KMS-11 (cell line): ENCODE measurements around the gene INVS.

Source experiments
- H2AFZ ChIP-seq: fragments of 200-600 bp; sonication (generic); 2 replicates; pipeline ENCODE4 v1.6.1; 2016; ENCODE audit warnings: antibody characterized with exemption, mixed run types, low read depth
- H3K27ac ChIP-seq: fragments of 200-600 bp; sonication (generic); 2 replicates; pipeline ENCODE4 v1.6.1; 2016; ENCODE audit warnings: mild to moderate bottlenecking, mixed run types
- H3K27me3 ChIP-seq: fragments of 200-600 bp; sonication (generic); 2 replicates; pipeline ENCODE4 v1.6.1; 2017; ENCODE audit warnings: mild to moderate bottlenecking, low read depth, mixed run types, moderate library complexity; ENCODE audit not compliant: insufficient read depth
- H3K36me3 ChIP-seq: fragments of 200-600 bp; sonication (generic); 2 replicates; pipeline ENCODE4 v1.6.1; 2017; ENCODE audit warnings: mild to moderate bottlenecking, mixed run types; ENCODE audit not compliant: insufficient read depth
- H3K4me1 ChIP-seq: fragments of 200-600 bp; sonication (generic); 2 replicates; pipeline ENCODE4 v1.6.1; 2016; ENCODE audit warnings: mild to moderate bottlenecking, low read depth, mixed run types; ENCODE audit not compliant: poor library complexity, severe bottlenecking
- H3K4me2 ChIP-seq: fragments of 200-600 bp; sonication (generic); 2 replicates; pipeline ENCODE4 v1.7.0; 2016; ENCODE audit warnings: mild to moderate bottlenecking, mixed run types
- H3K4me3 ChIP-seq: fragments of 200-600 bp; sonication (generic); IDR thresholded peaks from 2 replicates; pipeline ENCODE4 v1.6.1; 2017; ENCODE audit warnings: low read depth, low read length, mixed read lengths; ENCODE audit not compliant: insufficient read depth
- H3K79me2 ChIP-seq: fragments of 200-600 bp; sonication (generic); 2 replicates; pipeline ENCODE4 v1.6.1; 2016; ENCODE audit warnings: low read depth, mixed run types; ENCODE audit not compliant: insufficient read depth
- H3K9ac ChIP-seq: fragments of 200-600 bp; sonication (generic); 2 replicates; pipeline ENCODE4 v1.6.1; 2016; ENCODE audit warnings: mild to moderate bottlenecking, mixed run types
- H4K20me1 ChIP-seq: fragments of 200-600 bp; sonication (generic); 2 replicates; pipeline ENCODE4 v1.6.1; 2016; ENCODE audit warnings: mild to moderate bottlenecking, mixed run types; ENCODE audit not compliant: insufficient read depth
- TF ChIP-seq, protein P1 (sequence below): fragments of 200-600 bp; sonication (generic); conservative IDR thresholded peaks from 2 replicates; pipeline ENCODE4 v1.6.1; 2017; ENCODE audit warnings: low read depth, mild to moderate bottlenecking, antibody characterized with exemption, low read length, moderate library complexity, mixed read lengths

INVS gene

DNA sequence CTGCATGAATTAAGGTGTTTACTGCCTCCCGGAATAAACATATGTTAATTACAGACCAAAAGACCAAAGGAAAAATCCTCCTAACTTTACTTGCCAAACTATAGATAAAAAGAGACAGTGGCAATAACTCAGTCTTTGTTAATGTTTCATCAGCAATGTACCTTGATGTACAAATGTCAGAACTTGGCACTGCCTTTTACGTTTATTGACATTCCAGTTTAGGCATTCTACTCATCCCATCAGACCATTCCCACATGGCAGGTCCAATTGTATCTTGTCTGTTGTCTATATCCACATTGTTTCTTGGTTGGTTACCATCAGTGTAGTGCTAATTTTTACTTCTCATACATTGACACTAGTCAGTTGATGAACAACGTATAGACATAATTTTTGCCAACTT, 168.2 kb downstream of the INVS start:
- H3K36me3 ChIP-seq: no peaks in the 10 kb centered on the region
- no peak overlapping the region for H3K4me3 ChIP-seq
- H3K9ac ChIP-seq: no peak overlapping the region
- no peaks in the 10 kb centered on the region for H4K20me1 ChIP-seq
- no peaks in the 10 kb centered on the region for H3K27me3 ChIP-seq
- H3K4me1 ChIP-seq: no peaks in the 10 kb centered on the region
- no peak overlapping the region for H3K4me2 ChIP-seq
- no peak overlapping the region for H2AFZ ChIP-seq
- H3K27ac ChIP-seq: no peak overlapping the region
- TF ChIP-seq, protein P1, sequence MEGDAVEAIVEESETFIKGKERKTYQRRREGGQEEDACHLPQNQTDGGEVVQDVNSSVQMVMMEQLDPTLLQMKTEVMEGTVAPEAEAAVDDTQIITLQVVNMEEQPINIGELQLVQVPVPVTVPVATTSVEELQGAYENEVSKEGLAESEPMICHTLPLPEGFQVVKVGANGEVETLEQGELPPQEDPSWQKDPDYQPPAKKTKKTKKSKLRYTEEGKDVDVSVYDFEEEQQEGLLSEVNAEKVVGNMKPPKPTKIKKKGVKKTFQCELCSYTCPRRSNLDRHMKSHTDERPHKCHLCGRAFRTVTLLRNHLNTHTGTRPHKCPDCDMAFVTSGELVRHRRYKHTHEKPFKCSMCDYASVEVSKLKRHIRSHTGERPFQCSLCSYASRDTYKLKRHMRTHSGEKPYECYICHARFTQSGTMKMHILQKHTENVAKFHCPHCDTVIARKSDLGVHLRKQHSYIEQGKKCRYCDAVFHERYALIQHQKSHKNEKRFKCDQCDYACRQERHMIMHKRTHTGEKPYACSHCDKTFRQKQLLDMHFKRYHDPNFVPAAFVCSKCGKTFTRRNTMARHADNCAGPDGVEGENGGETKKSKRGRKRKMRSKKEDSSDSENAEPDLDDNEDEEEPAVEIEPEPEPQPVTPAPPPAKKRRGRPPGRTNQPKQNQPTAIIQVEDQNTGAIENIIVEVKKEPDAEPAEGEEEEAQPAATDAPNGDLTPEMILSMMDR: no peak
- H3K79me2 ChIP-seq: no peaks in the 10 kb centered on the region

DNA sequence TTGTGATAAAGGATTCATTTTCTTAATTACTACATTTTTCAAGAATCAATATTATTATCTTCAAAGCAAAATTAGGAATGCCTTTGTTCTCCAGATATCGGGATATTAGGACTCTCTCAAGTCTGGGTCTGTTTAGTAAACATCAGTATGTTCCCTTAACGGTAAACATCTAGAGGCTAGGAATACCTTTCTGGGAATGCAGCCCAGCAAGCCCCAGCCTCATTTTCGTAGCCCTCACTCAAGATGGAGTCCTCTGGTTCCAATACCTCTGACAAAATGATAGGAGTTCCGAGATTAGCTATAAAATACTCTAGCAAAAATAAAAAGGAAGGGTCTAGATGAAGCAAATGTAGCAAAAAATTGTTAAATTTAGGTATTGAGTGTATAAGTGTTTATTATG, 169.2 kb downstream of the INVS start:
- Histone ChIP-seq H4K20me1 (no peaks in the 10 kb centered on the region), H3K9ac (no peak overlapping the region), H3K36me3 (no peaks in the 10 kb centered on the region), H3K79me2 (no peaks in the 10 kb centered on the region), H3K27ac (no peak overlapping the region), H2AFZ (no peak overlapping the region), H3K27me3 (no peaks in the 10 kb centered on the region), H3K4me1 (no peaks in the 10 kb centered on the region), H3K4me2 (no peak overlapping the region), H3K4me3 (no peak overlapping the region)
- TF ChIP-seq, protein P1: no peak

DNA sequence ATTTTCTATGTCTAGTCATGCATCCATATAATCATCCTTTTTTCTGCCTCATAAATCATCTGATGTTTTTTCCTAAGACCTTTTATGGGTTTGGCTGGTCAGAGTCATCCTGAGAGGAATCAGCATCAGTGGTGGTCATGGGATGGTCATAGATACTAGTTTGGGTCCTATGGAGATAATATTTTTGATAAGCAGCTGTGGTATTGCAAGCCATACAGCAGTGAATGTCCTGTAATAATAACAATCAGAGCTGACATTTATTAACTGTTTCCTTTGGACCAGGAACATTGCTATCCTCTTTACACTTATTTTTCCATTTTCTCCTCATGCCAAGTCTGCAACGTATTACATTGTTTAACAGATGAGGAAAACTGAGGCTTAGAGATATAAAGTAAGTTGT, 170.6 kb downstream of the INVS start:
- Histone ChIP-seq H2AFZ (no peak overlapping the region), H3K4me2 (no peak overlapping the region), H3K27ac (no peak overlapping the region), H3K36me3 (no peaks in the 10 kb centered on the region), H3K4me3 (no peak overlapping the region), H3K9ac (no peak overlapping the region), H4K20me1 (no peaks in the 10 kb centered on the region), H3K79me2 (no peaks in the 10 kb centered on the region), H3K4me1 (no peaks in the 10 kb centered on the region), H3K27me3 (no peaks in the 10 kb centered on the region)
- TF ChIP-seq, protein P1: no peak

DNA sequence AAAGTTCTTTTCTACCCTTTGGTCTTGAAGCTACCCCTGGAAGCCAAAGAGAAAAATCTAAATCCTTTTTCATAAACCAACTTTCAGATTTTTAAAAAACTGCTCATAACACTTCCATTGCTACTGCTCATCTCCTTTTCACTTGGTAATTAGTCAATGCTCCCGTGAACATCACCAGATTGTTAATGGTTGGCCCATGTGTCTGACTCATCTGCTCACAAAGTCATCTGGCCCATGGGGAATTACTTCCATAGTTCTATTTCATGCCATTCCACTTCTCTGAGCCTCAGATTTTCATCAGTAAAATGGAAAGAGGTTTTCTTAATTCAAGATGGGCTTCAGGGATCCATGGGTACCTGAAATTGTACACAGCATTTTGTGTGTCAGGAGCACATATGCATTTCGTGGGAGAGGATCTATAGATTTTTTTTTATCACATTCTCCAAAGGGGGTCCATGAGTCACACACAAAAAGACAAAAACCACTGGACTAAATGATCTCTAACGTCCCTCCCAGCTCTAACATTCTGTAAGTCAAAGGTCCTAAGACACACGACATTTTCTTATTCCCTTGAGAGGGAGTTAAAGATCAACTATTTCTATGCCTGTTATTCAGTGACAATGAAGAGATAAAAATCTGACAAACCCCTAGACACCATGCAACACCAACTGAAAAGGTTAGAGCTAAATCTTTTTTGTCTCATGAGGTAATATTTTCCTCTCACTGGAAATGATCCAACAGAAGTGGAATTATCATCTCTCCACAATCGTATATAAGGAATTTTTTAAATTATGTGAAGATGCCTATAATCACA, 178.3 kb downstream of the INVS start:
- Histone ChIP-seq H3K9ac (no peak overlapping the region), H3K36me3 (no peaks in the 10 kb centered on the region), H3K27ac (no peak overlapping the region), H4K20me1 (no peaks in the 10 kb centered on the region), H3K4me3 (no peak overlapping the region), H3K4me1 (no peaks in the 10 kb centered on the region), H3K4me2 (no peak overlapping the region), H3K27me3 (no peaks in the 10 kb centered on the region), H2AFZ (no peak overlapping the region), H3K79me2 (no peaks in the 10 kb centered on the region)
- TF ChIP-seq, protein P1: no peak
